Upper lobe of left lung (tissue), 4 donors: Measurements from ENCODE around the gene CDC42.

Experiments
- CTCF ChIP-seq, 6 experiments: fragments of 450-650 bp in 4 of 6; fragments of 200-600 bp in 2 of 6; sonication (generic) in 2 of 6; IDR thresholded peaks; one replicate each; pipeline ENCODE4 v1.5.1; 2016 to 2019; ENCODE audit warnings: antibody characterized with exemption in 6 of 6
- EP300 ChIP-seq, 4 donors: sonication (generic); formaldehyde crosslinking; IDR thresholded peaks; one replicate each; pipeline ENCODE4 v1.5.1; 2017; ENCODE audit warnings: antibody characterized with exemption in 4 of 4, control low read depth in 2 of 4
- POLR2A ChIP-seq, 4 donors: fragments of 450-650 bp; IDR thresholded peaks; one replicate each; pipeline ENCODE4 v1.5.1; 2016 to 2017; ENCODE audit warnings: antibody characterized with exemption in 4 of 4, mild to moderate bottlenecking in 2 of 4
- POLR2AphosphoS5 ChIP-seq, 2 donors: sonication (generic); formaldehyde crosslinking; IDR thresholded peaks; one replicate each; pipeline ENCODE4 v1.5.1; 2017; ENCODE audit warnings: antibody characterized with exemption in 2 of 2

GRCh38 chr1:22018583-22019559 lies 33.6 kb upstream of the CDC42 start:
- TF ChIP-seq CTCF (IDR thresholded peaks at IDR 0.05) (peak in 1 of 6 experiments; percentile 9), EP300 (IDR thresholded peaks at IDR 0.05) (no peak), POLR2AphosphoS5 (IDR thresholded peaks at IDR 0.05) (peak; percentile 27 to 58), POLR2A (IDR thresholded peaks at IDR 0.05) (no peak)
